PC-9 (cell line): ENCODE data around the gene MRPL16.

ENCODE experiments used
- EZH2 ChIP-seq: fragments of 200-600 bp; sonication (generic); IDR thresholded peaks from 2 replicates; pipeline ENCODE4 v1.8.0; 2017; ENCODE audit warnings: antibody characterized with exemption, low read depth
- TF ChIP-seq, protein P1 (sequence below): fragments of 200-600 bp; sonication (generic); conservative IDR thresholded peaks from 2 replicates; pipeline ENCODE4 v1.6.1; 2017; ENCODE audit warnings: mixed run types, antibody characterized with exemption, mild to moderate bottlenecking, moderate library complexity

DNA sequence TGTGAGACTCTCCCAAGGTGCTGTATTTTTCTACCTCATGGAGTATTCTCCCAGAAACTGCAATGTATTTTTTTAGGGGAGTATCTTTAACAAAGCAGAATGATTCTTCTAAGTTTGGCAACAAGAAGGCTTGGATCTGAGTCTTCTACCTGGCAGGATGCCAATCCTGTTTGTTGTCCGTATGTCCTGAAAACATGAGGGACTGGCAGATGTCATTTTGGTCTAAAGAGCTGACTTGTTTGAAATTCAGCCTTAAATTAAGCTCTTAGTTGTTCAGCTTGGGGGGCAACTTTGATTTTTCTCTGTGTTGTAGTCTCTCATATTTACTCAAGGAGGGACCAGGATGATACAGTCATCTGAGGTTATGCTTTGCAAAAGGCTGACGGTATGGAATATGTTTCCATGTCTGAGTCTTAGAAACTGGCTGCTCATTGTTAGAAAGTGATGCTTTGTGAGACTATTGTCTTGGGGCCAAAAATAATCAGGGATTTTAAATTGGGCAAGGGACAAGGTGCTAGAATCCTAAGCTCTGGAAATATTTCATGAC, 9.3 kb downstream of the MRPL16 start:
- TF ChIP-seq, protein P1, sequence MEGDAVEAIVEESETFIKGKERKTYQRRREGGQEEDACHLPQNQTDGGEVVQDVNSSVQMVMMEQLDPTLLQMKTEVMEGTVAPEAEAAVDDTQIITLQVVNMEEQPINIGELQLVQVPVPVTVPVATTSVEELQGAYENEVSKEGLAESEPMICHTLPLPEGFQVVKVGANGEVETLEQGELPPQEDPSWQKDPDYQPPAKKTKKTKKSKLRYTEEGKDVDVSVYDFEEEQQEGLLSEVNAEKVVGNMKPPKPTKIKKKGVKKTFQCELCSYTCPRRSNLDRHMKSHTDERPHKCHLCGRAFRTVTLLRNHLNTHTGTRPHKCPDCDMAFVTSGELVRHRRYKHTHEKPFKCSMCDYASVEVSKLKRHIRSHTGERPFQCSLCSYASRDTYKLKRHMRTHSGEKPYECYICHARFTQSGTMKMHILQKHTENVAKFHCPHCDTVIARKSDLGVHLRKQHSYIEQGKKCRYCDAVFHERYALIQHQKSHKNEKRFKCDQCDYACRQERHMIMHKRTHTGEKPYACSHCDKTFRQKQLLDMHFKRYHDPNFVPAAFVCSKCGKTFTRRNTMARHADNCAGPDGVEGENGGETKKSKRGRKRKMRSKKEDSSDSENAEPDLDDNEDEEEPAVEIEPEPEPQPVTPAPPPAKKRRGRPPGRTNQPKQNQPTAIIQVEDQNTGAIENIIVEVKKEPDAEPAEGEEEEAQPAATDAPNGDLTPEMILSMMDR, result no peak
- TF ChIP-seq EZH2, result no peak
